Stimulated activated CD8-positive, alpha-beta memory T cell treated with anti-CD3 and anti-CD28 coated beads, Interleukin-12 subunit alpha, Interleukin-12 subunit beta, amount 100 ng/mL, for 24 hours (primary cell): Measurements from ENCODE around the gene IGF2.

Source experiments
- DNase-seq: peaks from one replicate; pipeline ENCODE4 v3.0.0-alpha.2; 2020; ENCODE audit errors: extremely low read depth

Gene IGF2

GRCh38 chr11:2103668-2104523 is 35.3 kb downstream of the IGF2 start:
- no peak for DNase-seq

GRCh38 chr11:2102883-2103213 is 36.3 kb downstream of the IGF2 start:
- no peak for DNase-seq

GRCh38 chr11:2102132-2102882 is 36.9 kb downstream of the IGF2 start:
- DNase-seq, result no peak

GRCh38 chr11:2101171-2101675 is 38.0 kb downstream of the IGF2 start:
- no peak for DNase-seq

GRCh38 chr11:2100361-2101170 is 38.6 kb downstream of the IGF2 start:
- DNase-seq, result no peak

- no peak for DNase-seq
These were observed 39.5 kb downstream of the IGF2 start for GRCh38 chr11:2099516-2100349.

- no peak for DNase-seq
These were observed 40.3 kb downstream of the IGF2 start for GRCh38 chr11:2098691-2099515.

- DNase-seq, result no peak
These were observed 41.0 kb downstream of the IGF2 start for GRCh38 chr11:2097998-2098690.

GRCh38 chr11:2097356-2097997 is 41.7 kb downstream of the IGF2 start:
- no peak for DNase-seq

- no peak for DNase-seq
These were observed 42.3 kb downstream of the IGF2 start for GRCh38 chr11:2096919-2097301.

- DNase-seq, result no peak
These were observed 42.9 kb downstream of the IGF2 start for GRCh38 chr11:2096011-2096918.

GRCh38 chr11:2095542-2095941 is 43.6 kb downstream of the IGF2 start:
- no peak for DNase-seq

GRCh38 chr11:2095198-2095520 is 44.0 kb downstream of the IGF2 start:
- no peak for DNase-seq

- no peak for DNase-seq
These were observed 44.6 kb downstream of the IGF2 start for GRCh38 chr11:2094354-2095197.

GRCh38 chr11:2093575-2094353 is 45.4 kb downstream of the IGF2 start:
- DNase-seq, result no peak

- no peak for DNase-seq
These were observed 46.2 kb downstream of the IGF2 start for GRCh38 chr11:2092956-2093412.
